ENCODE measurements around the gene PLEK. TPM values are rescaled to one million over a fixed set of nuclear protein-coding genes. Genes with fewer than 3 reads are reported as not detected.

Gene PLEK
- polyA plus RNA-seq, 3 donors = 351 to 708 (median 403) TPM

GRCh38 chr2:68359889-68360288, 5.2 kb upstream of the PLEK start:
- H3K9ac ChIP-seq (ENCODE audit: insufficient read depth, low read length, poor library complexity, severe bottlenecking) = no peak overlapping the region
- no peaks in the 10 kb centered on the region for H3K36me3 ChIP-seq (replicated peaks in 1 of 2; ENCODE audit: control insufficient read depth in 1 of 2, insufficient read depth in 2 of 2, low read length in 2 of 2)
- no peaks in the 10 kb centered on the region for H3K27me3 Mint-ChIP-seq (ENCODE audit: low read depth in 3 of 3)
- H3K9me3 Mint-ChIP-seq = no peaks in the 10 kb centered on the region
- H3K9me3 ChIP-seq (replicated peaks in 1 of 2; ENCODE audit: control insufficient read depth in 1 of 2, insufficient read depth in 1 of 2, low read length in 2 of 2) = no peaks in the 10 kb centered on the region
- no peak overlapping the region for H3K4me2 ChIP-seq (replicated peaks; ENCODE audit: extremely low read depth, low read length, poor library complexity, severe bottlenecking)
- peaks cover 24% of the 10 kb centered on the region for H3K79me2 ChIP-seq (ENCODE audit: insufficient read depth, low read length)
- no CpG with 5 or more reads among the region's 3 CpGs for WGBS (ENCODE audit: insufficient coverage)
- intact Hi-C loops (cut with micrococcal nuclease) = no loop called here
- no peaks in the 10 kb centered on the region for H4K20me1 ChIP-seq (ENCODE audit: insufficient read depth, low read length)
- no peak overlapping the region for H3K27ac ChIP-seq (ENCODE audit: low read depth in 1 of 2, low read length in 2 of 2)
- H3K36me3 Mint-ChIP-seq = no peaks in the 10 kb centered on the region
- H3K4me3 ChIP-seq (replicated peaks in 1 of 3; ENCODE audit: low read depth in 2 of 3, low read length in 3 of 3) = no peak overlapping the region
- H2AFZ ChIP-seq (ENCODE audit: insufficient read depth, low read depth, low read length, poor library complexity, severe bottlenecking) = no peak overlapping the region
- H3K4me1 ChIP-seq (ENCODE audit: control insufficient read depth in 1 of 2, insufficient read depth in 2 of 2, low read length in 2 of 2) = peaks cover 29 to 34% of the 10 kb centered on the region in 2 donors
- H3K4me3 Mint-ChIP-seq = no peak overlapping the region
- no peak overlapping the region for H3K27ac Mint-ChIP-seq
- no peak for DNase-seq
- H3K27me3 ChIP-seq (ENCODE audit: control insufficient read depth in 2 of 2, insufficient read depth in 2 of 2, low read length in 2 of 2) = no peaks in the 10 kb centered on the region
- peaks cover 39% of the 10 kb centered on the region for H3K4me1 Mint-ChIP-seq
- TF ChIP-seq CTCF (IDR thresholded peaks at IDR 0.05) = no peak

- H3K27me3 Mint-ChIP-seq (ENCODE audit: low read depth in 3 of 3) = no peaks in the 10 kb centered on the region
- H3K9me3 Mint-ChIP-seq = no peaks in the 10 kb centered on the region
- WGBS (ENCODE audit: insufficient coverage) = 0% methylated on average over 2 of the region's 12 CpGs
- Histone ChIP-seq H3K9me3 (replicated peaks in 1 of 2; ENCODE audit: control insufficient read depth in 1 of 2, insufficient read depth in 1 of 2, low read length in 2 of 2) (no peaks in the 10 kb centered on the region), H3K27me3 (ENCODE audit: control insufficient read depth in 2 of 2, insufficient read depth in 2 of 2, low read length in 2 of 2) (no peaks in the 10 kb centered on the region), H2AFZ (ENCODE audit: insufficient read depth, low read depth, low read length, poor library complexity, severe bottlenecking) (no peak overlapping the region), H3K4me3 (replicated peaks in 1 of 3; ENCODE audit: low read depth in 2 of 3, low read length in 3 of 3) (peak overlapping the region; percentile 28 to 71 (median 44)), H3K4me1 (ENCODE audit: control insufficient read depth in 1 of 2, insufficient read depth in 2 of 2, low read length in 2 of 2) (peaks cover 29 to 37% of the 10 kb centered on the region in 2 donors), H3K4me2 (replicated peaks; ENCODE audit: extremely low read depth, low read length, poor library complexity, severe bottlenecking) (peak overlapping the region; percentile 76), H4K20me1 (ENCODE audit: insufficient read depth, low read length) (peaks cover 14% of the 10 kb centered on the region), H3K9ac (ENCODE audit: insufficient read depth, low read length, poor library complexity, severe bottlenecking) (peak overlapping the region; percentile 15), H3K36me3 (replicated peaks in 1 of 2; ENCODE audit: control insufficient read depth in 1 of 2, insufficient read depth in 2 of 2, low read length in 2 of 2) (no peaks in the 10 kb centered on the region), H3K79me2 (ENCODE audit: insufficient read depth, low read length) (peaks cover 45% of the 10 kb centered on the region), H3K27ac (ENCODE audit: low read depth in 1 of 2, low read length in 2 of 2) (peak overlapping the region; percentile 14 to 96)
- intact Hi-C loops (cut with micrococcal nuclease) = loop anchor here in 1 of 2 donors (1.0 kb wide), 1 partner anchor 79 kb away; no protein-coding TSS in a partner anchor
- peak overlapping the region; percentile 92 to 98 (median 96) for H3K27ac Mint-ChIP-seq
- peak; percentile 77 to 84 (median 82) for DNase-seq
- H3K36me3 Mint-ChIP-seq = peaks cover under 1 to 11% of the 10 kb centered on the region in 2 donors
- peak overlapping the region; percentile 66 to 72 for H3K4me3 Mint-ChIP-seq
- peak; percentile 82 for TF ChIP-seq CTCF (IDR thresholded peaks at IDR 0.05)
- H3K4me1 Mint-ChIP-seq = peaks cover 39% of the 10 kb centered on the region
Measured at GRCh38 chr2:68362069-68362468, 3.0 kb upstream of the PLEK start.

Data from CD14-positive monocyte (primary cell).